Measurements from ENCODE around the gene GJA4. TPM values are rescaled to one million over a fixed set of nuclear protein-coding genes. Genes with fewer than 3 reads are reported as not detected.
A peak's percentile ranks its signal among the peaks of the same experiment; 100 is the strongest.

GJA4 gene
- total and polyA plus RNA-seq, 4 donors, result 6.1 to 10.6 (median 9.1) TPM

GRCh38 chr1:34781071-34781843 lies 11.5 kb upstream of the GJA4 start, which contains the start of gene GJB3:
TSS of gene GJB3 (plus strand) at chr1:34781214. CDS start at chr1:34784763, 3,549 bp downstream.
- no peaks in the 10 kb centered on the region for H3K9me3 ChIP-seq (ENCODE audit: control insufficient read depth in 4 of 4, low read length in 3 of 4)
- H3K27me3 ChIP-seq (ENCODE audit: control insufficient read depth in 4 of 4, insufficient read depth in 4 of 4, low read length in 3 of 4), result no peaks in the 10 kb centered on the region
- 4% methylated on average over 62 of the region's 62 CpGs for WGBS
- H3K4me1 ChIP-seq (ENCODE audit: control insufficient read depth in 4 of 4, insufficient read depth in 4 of 4, low read length in 3 of 4), result peaks cover 10 to 34% (median 23%) of the 10 kb centered on the region in 4 donors
- no peak within 1 kb of the TSS for H3K9ac ChIP-seq (ENCODE audit: low read depth in 1 of 2, low read length in 2 of 2)
- DNase-seq (ENCODE audit: low spot score), result no peak
- peak within 1 kb of the TSS; percentile 9 to 56 (median 47) for H3K4me3 ChIP-seq (ENCODE audit: low read depth in 1 of 3, low read length in 3 of 3)
- H3K36me3 ChIP-seq (ENCODE audit: control insufficient read depth in 4 of 4, insufficient read depth in 3 of 4, low read depth in 1 of 4, low read length in 3 of 4), result no peaks in the 10 kb centered on the region
- TF ChIP-seq SP1 (IDR thresholded peaks at IDR 0.05), result no peak
- no peak for TF ChIP-seq NR2F2 (IDR thresholded peaks at IDR 0.05)
- TF ChIP-seq HNF4A (conservative IDR thresholded peaks at IDR 0.05), result no peak
- TF ChIP-seq JUND (IDR thresholded peaks at IDR 0.05), result no peak
- TF ChIP-seq ZBTB33 (IDR thresholded peaks at IDR 0.05), result no peak
- no peak for TF ChIP-seq GABPA (IDR thresholded peaks at IDR 0.05 in 1 of 2, conservative IDR thresholded peaks at IDR 0.05 in 1 of 2)
- TF ChIP-seq ATF3 (IDR thresholded peaks at IDR 0.05), result no peak
- no peak for TF ChIP-seq CTCF (IDR thresholded peaks at IDR 0.05; ENCODE audit: low read depth, low read length, missing input control)
- TF ChIP-seq FOXA1 (IDR thresholded peaks at IDR 0.05), result no peak
- no peak for TF ChIP-seq HNF4G (IDR thresholded peaks at IDR 0.05)
- no peak for TF ChIP-seq RAD21 (IDR thresholded peaks at IDR 0.05)
- TF ChIP-seq RXRA (IDR thresholded peaks at IDR 0.05), result no peak
- no peak for TF ChIP-seq EGR1 (IDR thresholded peaks at IDR 0.05; ENCODE audit: low read depth in 2 of 2)
- no peak for TF ChIP-seq YY1 (IDR thresholded peaks at IDR 0.05)
- TF ChIP-seq TAF1 (conservative IDR thresholded peaks at IDR 0.05), result no peak
- no peak for TF ChIP-seq FOXA2 (IDR thresholded peaks at IDR 0.05)
- TF ChIP-seq MAX (IDR thresholded peaks at IDR 0.05), result no peak
- no peak for TF ChIP-seq REST (IDR thresholded peaks at IDR 0.05)
- H3K27ac ChIP-seq (ENCODE audit: low read depth in 1 of 2, low read length in 2 of 2), result no peak within 1 kb of the TSS

Measured in liver (tissue), 9 donors.